ENCODE results near the gene PNCK. TPM values are rescaled to one million over a fixed set of nuclear protein-coding genes. Genes with fewer than 3 reads are reported as not detected.

Gene PNCK
- under 1 TPM in 2 of 4 donors, not detected in 2; 0.46 to 0.60 TPM for total RNA-seq

DNA sequence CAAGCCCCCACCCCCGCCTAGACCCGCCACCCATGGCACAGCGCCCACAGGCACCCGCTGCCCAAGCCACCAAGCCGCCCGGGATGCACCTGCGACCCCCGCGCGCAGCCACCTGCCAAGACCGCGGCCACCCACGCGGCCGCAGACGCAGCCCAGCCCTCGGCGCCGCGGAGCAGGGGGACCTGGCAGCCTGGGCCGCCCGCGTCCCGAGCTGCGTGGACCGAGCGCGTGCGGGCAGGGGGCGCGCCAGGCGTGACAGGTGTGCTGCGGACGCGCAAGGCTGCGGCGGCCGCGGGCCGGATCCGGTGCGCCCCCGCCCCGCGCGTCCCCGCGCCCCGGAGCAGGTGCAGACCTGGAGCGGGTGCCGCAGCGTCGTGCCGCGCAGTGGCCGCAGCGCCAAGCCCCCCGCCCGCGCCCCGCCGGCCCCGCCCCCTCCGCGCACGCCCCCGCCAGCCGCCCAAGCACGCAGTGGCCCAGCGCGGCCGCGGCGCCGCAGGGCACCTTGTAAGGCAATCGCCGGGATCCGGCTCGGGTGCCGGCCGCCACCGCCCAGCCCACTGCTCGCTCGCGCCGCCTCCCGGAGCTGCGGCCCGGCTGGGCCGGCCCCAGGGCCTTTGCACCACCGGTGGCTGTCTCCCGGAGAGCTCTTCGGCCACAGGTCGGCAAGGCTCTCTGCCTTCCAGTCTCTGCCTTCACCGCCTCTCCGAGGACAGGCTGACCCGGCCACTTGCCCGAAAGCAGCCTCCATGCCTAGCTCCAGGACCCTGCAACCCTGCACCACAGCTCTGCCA lies at the start of gene PNCK:
Gene PNCK (minus strand): TSS at position 386 of the 791 bp plus-strand sequence. CDS start 737 bp downstream, outside the sequence.
- TF ChIP-seq, protein P1, sequence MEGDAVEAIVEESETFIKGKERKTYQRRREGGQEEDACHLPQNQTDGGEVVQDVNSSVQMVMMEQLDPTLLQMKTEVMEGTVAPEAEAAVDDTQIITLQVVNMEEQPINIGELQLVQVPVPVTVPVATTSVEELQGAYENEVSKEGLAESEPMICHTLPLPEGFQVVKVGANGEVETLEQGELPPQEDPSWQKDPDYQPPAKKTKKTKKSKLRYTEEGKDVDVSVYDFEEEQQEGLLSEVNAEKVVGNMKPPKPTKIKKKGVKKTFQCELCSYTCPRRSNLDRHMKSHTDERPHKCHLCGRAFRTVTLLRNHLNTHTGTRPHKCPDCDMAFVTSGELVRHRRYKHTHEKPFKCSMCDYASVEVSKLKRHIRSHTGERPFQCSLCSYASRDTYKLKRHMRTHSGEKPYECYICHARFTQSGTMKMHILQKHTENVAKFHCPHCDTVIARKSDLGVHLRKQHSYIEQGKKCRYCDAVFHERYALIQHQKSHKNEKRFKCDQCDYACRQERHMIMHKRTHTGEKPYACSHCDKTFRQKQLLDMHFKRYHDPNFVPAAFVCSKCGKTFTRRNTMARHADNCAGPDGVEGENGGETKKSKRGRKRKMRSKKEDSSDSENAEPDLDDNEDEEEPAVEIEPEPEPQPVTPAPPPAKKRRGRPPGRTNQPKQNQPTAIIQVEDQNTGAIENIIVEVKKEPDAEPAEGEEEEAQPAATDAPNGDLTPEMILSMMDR (IDR thresholded peaks at IDR 0.05): no peak
- ATAC-seq (ENCODE audit: low FRiP score) (no peak), DNase-seq (ENCODE audit: low spot score) (no peak)

DNA sequence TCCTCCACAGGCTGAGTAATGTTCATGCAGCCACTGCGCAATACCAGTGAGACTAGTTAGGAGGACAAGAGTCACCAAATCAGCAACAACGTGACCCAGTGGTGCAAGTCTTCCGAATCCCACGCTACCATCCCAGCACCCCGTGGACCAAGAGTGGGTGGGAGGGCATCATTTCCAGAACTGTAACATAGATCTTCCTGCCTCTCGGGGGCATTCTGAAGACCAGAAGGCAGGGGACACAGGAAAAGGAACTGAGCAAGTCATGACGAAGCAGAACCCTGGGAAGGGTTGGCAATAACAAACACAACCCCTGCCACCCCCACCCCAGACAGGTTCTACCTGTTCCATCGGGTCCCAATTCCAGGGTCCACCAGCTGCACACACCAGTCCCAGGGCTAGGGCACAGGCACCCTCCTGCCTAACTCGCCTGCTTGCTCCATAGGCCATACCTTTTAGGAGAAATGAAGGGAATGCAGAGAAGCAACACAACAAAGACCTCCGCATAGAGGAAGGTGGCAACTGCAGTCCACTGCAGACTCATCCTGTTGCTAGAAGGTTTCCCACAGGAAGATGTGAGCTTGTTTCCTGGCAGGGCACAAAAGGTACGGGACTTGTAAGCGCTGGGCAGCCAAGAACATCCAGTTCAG lies 49.2 kb upstream of the PNCK start:
- no peak for DNase-seq (ENCODE audit: low spot score)
- ATAC-seq (ENCODE audit: low FRiP score): no peak
- TF ChIP-seq, protein P1 (IDR thresholded peaks at IDR 0.05): no peak

DNA sequence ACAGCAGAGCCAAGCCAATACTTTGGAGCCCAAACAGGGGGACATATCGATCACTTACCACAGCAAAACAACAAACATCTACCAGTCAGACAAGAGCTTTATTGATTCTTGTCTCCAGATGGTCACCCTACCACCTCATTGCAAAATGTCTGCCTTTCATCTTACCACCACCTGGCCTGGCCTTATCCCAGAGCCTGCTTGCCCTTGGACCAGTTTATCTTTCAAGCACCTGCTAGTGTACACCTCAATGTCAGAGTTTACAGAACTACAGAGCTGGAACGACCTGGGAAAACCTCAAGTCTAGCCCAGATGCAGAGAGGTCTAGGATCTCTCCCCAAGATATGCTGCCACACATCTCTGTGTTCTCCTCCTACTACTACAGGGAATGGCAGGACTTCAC lies 46.1 kb upstream of the PNCK start:
- DNase-seq (ENCODE audit: low spot score) (no peak), ATAC-seq (ENCODE audit: low FRiP score) (no peak)
- TF ChIP-seq, protein P1 (IDR thresholded peaks at IDR 0.05): no peak

DNA sequence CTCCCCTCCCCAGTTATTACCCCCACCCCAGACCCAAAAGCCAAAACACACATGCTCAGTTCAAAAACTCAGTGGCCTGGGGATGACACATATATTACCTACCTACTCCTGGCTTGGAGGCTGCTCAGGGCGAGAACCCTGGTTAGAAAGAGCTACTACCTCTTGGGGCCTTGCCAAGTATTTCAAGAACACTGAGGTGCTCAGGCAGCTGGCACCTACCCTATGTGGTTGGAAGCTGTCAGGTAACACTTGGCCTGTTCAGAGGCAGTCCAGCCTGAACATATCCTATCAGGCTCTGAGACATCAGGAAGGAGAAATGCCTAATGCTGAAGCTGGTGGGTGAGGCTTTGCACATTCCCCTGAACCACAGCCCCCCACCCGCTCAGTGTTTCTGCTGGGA lies 45.6 kb upstream of the PNCK start:
- TF ChIP-seq, protein P1 (IDR thresholded peaks at IDR 0.05): no peak
- DNase-seq (ENCODE audit: low spot score) (no peak), ATAC-seq (ENCODE audit: low FRiP score) (no peak)

DNA sequence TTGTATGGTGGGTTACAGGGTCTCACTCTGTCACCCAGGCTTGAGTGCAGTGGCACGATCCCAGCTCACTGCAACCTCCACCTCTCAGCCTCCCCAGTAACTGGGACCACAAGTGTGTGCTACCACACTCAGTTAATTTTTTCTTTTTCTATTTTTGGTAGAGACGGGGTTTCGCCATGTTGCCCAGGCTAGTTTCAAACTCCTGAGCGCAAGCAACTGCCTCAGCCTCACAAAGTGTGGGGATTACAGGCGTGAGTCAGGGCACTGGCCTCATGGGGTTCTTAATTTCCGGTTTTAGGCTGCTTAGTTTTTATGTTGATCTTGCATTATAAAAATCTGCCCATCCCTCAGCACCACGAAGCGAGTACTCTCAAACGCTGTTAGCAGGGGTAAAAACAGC lies 43.8 kb upstream of the PNCK start:
- TF ChIP-seq, protein P1 (IDR thresholded peaks at IDR 0.05): no peak
- DNase-seq (ENCODE audit: low spot score) (no peak), ATAC-seq (ENCODE audit: low FRiP score) (no peak)

DNA sequence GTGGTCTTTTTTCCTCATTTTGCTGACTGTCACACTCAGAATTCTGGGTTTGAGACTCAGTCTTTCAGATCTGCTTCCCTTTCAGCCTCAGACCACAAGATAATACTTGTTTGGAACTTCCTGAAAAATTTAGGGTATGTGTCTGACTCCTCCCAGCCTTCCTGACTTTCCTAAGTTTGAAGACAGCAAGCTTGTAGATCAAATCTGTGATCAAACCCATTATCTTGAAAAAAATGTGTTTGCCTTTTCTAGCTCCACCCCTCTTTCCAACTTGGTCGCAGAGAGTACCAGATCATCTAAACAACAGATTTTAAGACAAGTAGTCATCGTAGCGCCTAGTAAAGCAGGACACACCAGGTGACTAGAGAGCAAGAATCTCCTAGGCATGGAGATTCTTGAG lies 40.6 kb upstream of the PNCK start:
- TF ChIP-seq, protein P1 (IDR thresholded peaks at IDR 0.05): no peak
- ATAC-seq (ENCODE audit: low FRiP score) (no peak), DNase-seq (ENCODE audit: low spot score) (no peak)

All from omental fat pad (tissue), 4 donors.